ENCODE measurements around the gene TEX22.

Gene TEX22

DNA sequence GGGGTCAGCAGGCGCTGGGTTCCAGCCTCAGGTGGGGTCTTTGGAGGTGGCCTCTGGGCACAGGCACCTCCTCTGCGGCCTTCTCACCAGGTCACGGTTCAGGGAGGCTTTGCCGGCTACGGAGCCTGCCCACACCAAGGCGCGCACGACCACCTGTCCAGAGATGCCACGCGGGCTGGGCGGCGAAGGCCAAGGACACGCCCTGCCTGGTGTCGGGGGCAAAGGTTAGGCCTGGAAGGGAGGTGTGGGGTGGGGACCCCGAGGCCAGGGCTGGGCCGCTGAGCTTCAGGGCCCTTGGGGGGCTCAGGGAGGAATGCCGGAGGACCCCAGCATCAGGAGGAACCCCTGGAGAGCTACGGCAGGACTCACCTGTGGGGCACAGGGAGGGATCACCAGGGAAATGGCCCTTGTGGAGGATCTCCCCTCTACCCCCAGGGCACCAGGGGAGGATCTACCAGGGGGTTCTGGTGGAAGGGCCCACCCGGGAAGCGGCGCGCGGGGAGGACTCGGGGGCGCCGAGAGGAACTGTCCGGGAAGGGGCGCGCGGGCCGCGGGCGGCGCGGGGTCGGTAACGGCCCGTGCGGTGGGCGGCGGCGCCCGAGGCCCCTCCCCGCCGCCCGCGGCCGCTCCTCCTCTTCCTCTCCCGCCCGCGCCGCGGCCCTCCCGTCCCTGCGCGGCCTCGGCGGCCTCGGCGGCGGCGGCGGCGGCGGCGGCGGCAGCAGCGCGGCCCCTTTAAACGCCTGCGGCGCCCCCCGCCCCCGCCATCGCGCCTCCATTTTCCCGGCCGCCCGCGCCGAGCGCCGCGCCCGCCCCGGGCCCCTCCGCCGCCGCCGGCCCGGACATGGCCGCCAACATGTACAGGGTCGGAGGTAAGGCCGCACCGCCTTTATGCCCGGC lies 21.1 kb downstream of the TEX22 start, which contains the start of gene MTA1:
TSS of gene MTA1 (plus strand) at position 633 of the 897 bp plus-strand sequence. CDS start at position 842, 209 bp downstream.
- Histone ChIP-seq H3K27ac (no peak within 1 kb of the TSS), H3K4me1 (ENCODE audit: control insufficient read depth in 1 of 2, insufficient read depth in 1 of 2, low read depth in 1 of 2, low read length in 1 of 2) (peaks cover 14 to 32% of the 10 kb centered on the region in 2 experiments), H3K36me3 (no peaks in the 10 kb centered on the region), H3K9me3 (no peaks in the 10 kb centered on the region), H3K4me3 (ENCODE audit: low read depth in 1 of 2, low read length in 1 of 2) (peak within 1 kb of the TSS; percentile 50 to 54), H3K27me3 (peaks cover 47% of the 10 kb centered on the region)
- TF ChIP-seq, protein P1, sequence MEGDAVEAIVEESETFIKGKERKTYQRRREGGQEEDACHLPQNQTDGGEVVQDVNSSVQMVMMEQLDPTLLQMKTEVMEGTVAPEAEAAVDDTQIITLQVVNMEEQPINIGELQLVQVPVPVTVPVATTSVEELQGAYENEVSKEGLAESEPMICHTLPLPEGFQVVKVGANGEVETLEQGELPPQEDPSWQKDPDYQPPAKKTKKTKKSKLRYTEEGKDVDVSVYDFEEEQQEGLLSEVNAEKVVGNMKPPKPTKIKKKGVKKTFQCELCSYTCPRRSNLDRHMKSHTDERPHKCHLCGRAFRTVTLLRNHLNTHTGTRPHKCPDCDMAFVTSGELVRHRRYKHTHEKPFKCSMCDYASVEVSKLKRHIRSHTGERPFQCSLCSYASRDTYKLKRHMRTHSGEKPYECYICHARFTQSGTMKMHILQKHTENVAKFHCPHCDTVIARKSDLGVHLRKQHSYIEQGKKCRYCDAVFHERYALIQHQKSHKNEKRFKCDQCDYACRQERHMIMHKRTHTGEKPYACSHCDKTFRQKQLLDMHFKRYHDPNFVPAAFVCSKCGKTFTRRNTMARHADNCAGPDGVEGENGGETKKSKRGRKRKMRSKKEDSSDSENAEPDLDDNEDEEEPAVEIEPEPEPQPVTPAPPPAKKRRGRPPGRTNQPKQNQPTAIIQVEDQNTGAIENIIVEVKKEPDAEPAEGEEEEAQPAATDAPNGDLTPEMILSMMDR (IDR thresholded peaks at IDR 0.05), result no peak

DNA sequence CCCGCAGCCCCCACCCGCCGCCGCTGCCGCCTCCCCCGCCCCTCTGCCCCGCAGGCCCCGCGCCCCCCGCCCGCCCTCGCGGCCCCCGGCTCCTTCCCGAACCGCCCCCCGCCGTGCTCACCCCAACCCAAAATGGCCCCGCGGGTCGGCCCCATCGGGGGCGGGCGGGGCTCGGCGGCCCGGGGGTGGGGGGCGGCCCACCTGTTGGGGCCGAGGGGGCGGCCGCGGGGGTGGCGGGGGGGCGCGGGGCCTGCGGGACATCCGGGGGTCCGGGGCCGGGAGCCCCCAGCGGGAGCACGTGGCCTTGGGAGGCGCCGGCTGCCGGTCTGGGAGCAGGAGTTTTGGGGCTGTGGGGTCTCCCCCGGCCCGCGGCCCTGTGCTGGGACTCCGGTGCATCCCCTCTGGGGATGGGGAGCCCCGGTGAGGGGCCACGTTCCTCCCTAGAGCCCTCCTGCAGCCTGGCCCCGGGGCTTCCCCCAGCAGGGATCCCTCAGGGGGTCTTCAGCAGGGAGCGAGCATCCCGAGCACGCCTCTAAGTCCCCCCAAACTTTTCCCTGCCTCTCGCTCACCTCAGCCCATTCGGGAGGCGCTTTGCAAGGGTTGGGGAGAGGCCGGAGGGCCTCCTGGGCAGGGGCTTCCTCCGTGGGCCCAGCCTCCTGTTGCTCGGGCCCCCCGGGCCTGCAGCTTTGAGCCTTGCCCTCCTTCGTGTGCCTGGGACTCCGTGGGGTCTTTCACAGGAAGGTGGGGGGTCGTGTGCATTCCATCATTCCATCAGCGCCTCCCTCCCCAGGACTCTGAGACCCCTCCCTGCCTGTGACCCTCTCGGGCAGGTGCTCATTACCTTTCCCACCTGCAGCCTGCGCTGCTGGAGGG lies 22.0 kb downstream of the TEX22 start:
- Histone ChIP-seq H3K36me3 (no peaks in the 10 kb centered on the region), H3K4me3 (ENCODE audit: low read depth in 1 of 2, low read length in 1 of 2) (peak overlapping the region; percentile 23 to 30), H3K4me1 (ENCODE audit: control insufficient read depth in 1 of 2, insufficient read depth in 1 of 2, low read depth in 1 of 2, low read length in 1 of 2) (peaks cover 8 to 23% of the 10 kb centered on the region in 2 experiments), H3K27me3 (peaks cover 38% of the 10 kb centered on the region), H3K9me3 (no peaks in the 10 kb centered on the region), H3K27ac (no peak overlapping the region)
- TF ChIP-seq, protein P1 (IDR thresholded peaks at IDR 0.05), result no peak

DNA sequence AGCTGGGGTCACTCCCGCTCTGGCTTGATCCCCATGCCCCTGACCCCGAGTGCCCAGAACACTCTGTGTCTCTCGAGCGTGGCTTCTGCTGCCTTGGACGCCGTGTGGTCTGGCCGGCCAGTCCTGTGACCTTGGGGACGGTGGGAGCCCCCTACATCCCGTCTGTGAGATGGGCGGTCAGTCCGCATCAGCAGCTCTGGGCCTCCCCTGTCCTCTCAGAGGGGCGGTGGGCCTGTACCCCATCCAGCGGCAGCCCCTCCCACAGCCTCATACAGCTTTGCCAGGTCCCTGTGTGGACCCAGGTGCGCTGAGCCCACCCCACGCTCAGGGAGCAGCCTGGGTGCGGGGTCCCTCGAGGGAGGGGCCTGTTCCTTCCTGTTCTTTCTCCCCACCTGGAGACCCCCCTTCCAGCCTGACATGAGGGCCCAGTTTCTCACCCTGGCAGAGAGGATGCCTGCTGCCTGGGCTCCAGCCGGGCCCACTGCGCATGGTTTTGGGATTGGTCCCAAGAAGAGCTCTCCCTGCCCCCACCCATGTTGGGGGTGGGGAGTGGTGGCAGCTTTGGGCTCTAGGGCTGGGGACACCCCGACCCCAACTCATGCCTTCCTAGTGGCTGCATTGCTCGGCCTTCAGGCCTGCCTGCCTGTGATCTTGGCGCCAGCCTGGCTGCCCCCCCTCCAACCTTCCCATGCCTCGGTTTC lies 22.8 kb downstream of the TEX22 start:
- TF ChIP-seq, protein P1 (IDR thresholded peaks at IDR 0.05), result no peak
- Histone ChIP-seq H3K36me3 (no peaks in the 10 kb centered on the region), H3K9me3 (no peaks in the 10 kb centered on the region), H3K4me3 (ENCODE audit: low read depth in 1 of 2, low read length in 1 of 2) (peak overlapping the region in 1 of 2 experiments; percentile 30), H3K27me3 (peaks cover 30% of the 10 kb centered on the region), H3K27ac (no peak overlapping the region), H3K4me1 (ENCODE audit: control insufficient read depth in 1 of 2, insufficient read depth in 1 of 2, low read depth in 1 of 2, low read length in 1 of 2) (peaks cover 8 to 23% of the 10 kb centered on the region in 2 experiments)

DNA sequence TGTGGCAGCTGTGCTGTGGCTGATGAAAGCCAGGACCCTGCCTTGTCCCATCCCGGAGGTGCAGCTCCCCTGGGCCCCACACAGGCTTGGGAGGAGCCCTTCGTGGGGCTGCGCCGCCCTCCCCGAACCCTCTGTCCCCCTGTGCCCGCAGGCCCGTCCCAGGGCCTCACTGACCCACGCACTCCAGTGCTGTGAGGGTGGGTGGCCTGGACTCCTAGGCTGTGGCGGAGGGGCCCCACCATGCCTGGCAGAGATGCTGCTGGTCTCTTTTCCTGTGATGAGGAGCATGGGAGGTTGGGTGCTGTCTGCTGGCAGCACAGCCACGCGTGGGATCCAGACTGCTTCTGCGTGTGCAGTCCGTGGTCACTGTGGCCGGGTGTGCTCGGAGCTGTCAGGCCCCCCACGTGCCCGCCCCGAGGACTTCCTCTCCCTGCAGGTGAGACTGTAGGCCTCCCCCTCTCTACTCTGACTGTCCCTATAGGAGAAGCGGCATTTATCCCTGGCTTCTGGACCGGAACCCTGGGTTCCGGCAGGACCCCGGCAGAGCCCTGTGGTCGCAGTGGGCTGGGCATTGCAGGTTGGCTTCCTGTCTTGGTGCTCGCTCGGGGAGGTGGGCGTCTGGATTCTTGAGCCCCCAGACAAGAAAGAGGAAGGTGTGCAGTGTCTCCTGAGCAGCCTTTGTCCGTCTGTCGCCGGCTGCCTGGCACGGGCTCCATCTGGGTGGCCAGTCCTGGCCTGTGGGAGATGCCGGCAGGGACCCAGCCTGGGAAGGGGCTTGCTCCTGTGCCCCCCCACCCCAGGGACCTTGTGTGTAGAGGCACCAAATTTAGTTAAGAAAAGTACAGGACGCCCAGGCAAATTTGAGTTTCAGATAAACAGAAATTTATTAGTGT lies 23.6 kb downstream of the TEX22 start:
- H3K9me3 ChIP-seq, result no peaks in the 10 kb centered on the region
- no peaks in the 10 kb centered on the region for H3K36me3 ChIP-seq
- H3K4me3 ChIP-seq (ENCODE audit: low read depth in 1 of 2, low read length in 1 of 2), result no peak overlapping the region
- TF ChIP-seq, protein P1 (IDR thresholded peaks at IDR 0.05), result no peak
- no peak overlapping the region for H3K27ac ChIP-seq
- peaks cover 25% of the 10 kb centered on the region for H3K27me3 ChIP-seq
- H3K4me1 ChIP-seq (ENCODE audit: control insufficient read depth in 1 of 2, insufficient read depth in 1 of 2, low read depth in 1 of 2, low read length in 1 of 2), result peaks cover 8 to 23% of the 10 kb centered on the region in 2 experiments

All from neutrophil (primary cell).